WTC11 (cell line): ENCODE data around the gene XPNPEP3. TPM values are rescaled to one million over a fixed set of nuclear protein-coding genes. Genes with fewer than 3 reads are reported as not detected.

Source experiments
- ATAC-seq: fragments of 200-7000 bp; cut with Tn5 transposase; 2 replicates; pipeline ENCODE4 v1.10.0; 2021; ENCODE audit warnings: mild to moderate bottlenecking, moderate library complexity
- Bru-seq: library from RNA; stranded (reverse); fragments of 400-500 nt; gene quantifications from one replicate; lab custom pipeline; 2021; lab: Mats Ljungman, UMichigan
- CTCF ChIA-PET: fragments of 300-600 bp; sonication (Branson Sonifier 250); formaldehyde crosslinking; loops from one replicate; lab custom pipeline; 2021; ENCODE audit warnings: antibody characterized with exemption; lab: Charles Lee
- POLR2A ChIA-PET: fragments of 350-600 bp; sonication (Branson Sonifier 250); formaldehyde crosslinking; loops from one replicate; lab custom pipeline; 2021; ENCODE audit warnings: antibody characterized with exemption; lab: Charles Lee
- DNase-seq: peaks from one replicate; pipeline ENCODE4 v3.0.0; 2021; ENCODE audit warnings: low spot score
- H3K27ac Mint-ChIP-seq: 2 replicates; pipeline ENCODE4 v1.8.0; 2021; ENCODE audit warnings: mixed read lengths
- H3K27me3 Mint-ChIP-seq: 2 replicates; pipeline ENCODE4 v1.8.0; 2021; ENCODE audit warnings: low read depth, mild to moderate bottlenecking, moderate library complexity, mixed read lengths
- H3K36me3 Mint-ChIP-seq: 2 replicates; pipeline ENCODE4 v1.8.0; 2021; ENCODE audit warnings: mixed read lengths
- H3K4me1 Mint-ChIP-seq: 2 replicates; pipeline ENCODE4 v1.8.0; 2022; ENCODE audit warnings: mixed read lengths
- H3K4me3 Mint-ChIP-seq: 2 replicates; pipeline ENCODE4 v1.8.0; 2021; ENCODE audit warnings: mild to moderate bottlenecking, moderate library complexity, mixed read lengths
- H3K9me3 Mint-ChIP-seq: 2 replicates; pipeline ENCODE4 v1.8.0; 2021; ENCODE audit warnings: mixed read lengths
- AFF4 ChIP-seq: sonication (generic); formaldehyde crosslinking; IDR thresholded peaks from 2 replicates; pipeline ENCODE4 v1.8.1; 2023; ENCODE audit warnings: mild to moderate bottlenecking, missing genetic modification reagents, borderline replicate concordance
- ARID4B ChIP-seq: sonication (generic); formaldehyde crosslinking; IDR thresholded peaks from 2 replicates; pipeline ENCODE4 v1.8.0; 2023; ENCODE audit warnings: missing genetic modification reagents, mild to moderate bottlenecking, borderline replicate concordance
- ATF1 ChIP-seq: sonication (generic); formaldehyde crosslinking; IDR thresholded peaks from 2 replicates; pipeline ENCODE4 v1.8.1; 2023; ENCODE audit warnings: mild to moderate bottlenecking, moderate library complexity, missing genetic modification reagents
- ATF2 ChIP-seq: sonication (generic); formaldehyde crosslinking; IDR thresholded peaks from 2 replicates; pipeline ENCODE4 v1.8.1; 2022; ENCODE audit warnings: low read depth, missing genetic modification reagents, borderline replicate concordance
- CREM ChIP-seq: sonication (generic); formaldehyde crosslinking; IDR thresholded peaks from 2 replicates; pipeline ENCODE4 v1.8.1; 2022; ENCODE audit warnings: mild to moderate bottlenecking, missing genetic modification reagents, moderate library complexity
- E2F5 ChIP-seq: sonication (generic); formaldehyde crosslinking; IDR thresholded peaks from 2 replicates; pipeline ENCODE4 v1.8.1; 2022; ENCODE audit warnings: mild to moderate bottlenecking, moderate library complexity, missing genetic modification reagents
- EMX1 ChIP-seq: fragments of 250-450 bp; sonication (Bioruptor Pico); IDR thresholded peaks from 2 replicates; pipeline ENCODE4 v1.8.0; 2021; ENCODE audit warnings: mild to moderate bottlenecking
- GABPB1 ChIP-seq: sonication (generic); formaldehyde crosslinking; IDR thresholded peaks from 2 replicates; pipeline ENCODE4 v1.8.1; 2023; ENCODE audit warnings: mild to moderate bottlenecking, missing genetic modification reagents
- GRHL2 ChIP-seq: fragments of 250-450 bp; sonication (Bioruptor Pico); IDR thresholded peaks from 2 replicates; pipeline ENCODE4 v1.8.0; 2022; ENCODE audit warnings: mild to moderate bottlenecking, moderate library complexity; ENCODE audit not compliant: insufficient replicate concordance, severe bottlenecking
- HMGXB4 ChIP-seq: sonication (generic); formaldehyde crosslinking; IDR thresholded peaks from 2 replicates; pipeline ENCODE4 v1.8.1; 2023; ENCODE audit warnings: mild to moderate bottlenecking, moderate library complexity, missing genetic modification reagents
- IRF1 ChIP-seq: sonication (generic); formaldehyde crosslinking; IDR thresholded peaks from 2 replicates; pipeline ENCODE4 v1.8.0; 2023; ENCODE audit warnings: missing genetic modification reagents
- MAX ChIP-seq: sonication (generic); formaldehyde crosslinking; IDR thresholded peaks from 2 replicates; pipeline ENCODE4 v1.8.0; 2022; ENCODE audit warnings: mild to moderate bottlenecking, missing genetic modification reagents
- MYBL2 ChIP-seq: sonication (generic); formaldehyde crosslinking; IDR thresholded peaks from 2 replicates; pipeline ENCODE4 v1.8.1; 2023; ENCODE audit warnings: mild to moderate bottlenecking, moderate library complexity, missing genetic modification reagents
- NR2C2 ChIP-seq: sonication (generic); formaldehyde crosslinking; IDR thresholded peaks from 2 replicates; pipeline ENCODE4 v1.8.0; 2022; ENCODE audit warnings: mild to moderate bottlenecking, missing genetic modification reagents
- TEAD4 ChIP-seq: sonication (generic); formaldehyde crosslinking; IDR thresholded peaks from 2 replicates; pipeline ENCODE4 v1.8.0; 2022; ENCODE audit warnings: mild to moderate bottlenecking, missing genetic modification reagents
- ZBTB43 ChIP-seq: sonication (generic); formaldehyde crosslinking; IDR thresholded peaks from 2 replicates; pipeline ENCODE4 v1.8.1; 2023; ENCODE audit warnings: mild to moderate bottlenecking, missing genetic modification reagents
- ZNF121 ChIP-seq: sonication (generic); formaldehyde crosslinking; IDR thresholded peaks from 2 replicates; pipeline ENCODE4 v1.8.0; 2023; ENCODE audit warnings: missing genetic modification reagents
- ZNF138 ChIP-seq: sonication (generic); formaldehyde crosslinking; conservative IDR thresholded peaks from 2 replicates; pipeline ENCODE4 v1.8.1; 2022; ENCODE audit warnings: mild to moderate bottlenecking, moderate library complexity, missing genetic modification reagents
- ZNF232 ChIP-seq: sonication (generic); formaldehyde crosslinking; IDR thresholded peaks from 2 replicates; pipeline ENCODE4 v1.8.0; 2022; ENCODE audit warnings: mild to moderate bottlenecking, missing genetic modification reagents
- long read RNA-seq, 3 experiments: library from RNA in 1 of 3; library from capped mRNA in 1 of 3; library from polyadenylated mRNA in 1 of 3; unstranded in 2 of 3; stranded (forward) in 1 of 3; transcript quantifications; one replicate each; pipeline ENCODE4 v2.0.0, GENCODE V29; 2021
- total RNA-seq: library from RNA; stranded (reverse); gene quantifications from 3 replicates; pipeline ENCODE4 v1.2.3, GENCODE V29; 2021

Gene XPNPEP3
- total RNA-seq (25.9 to 28.2 TPM (median 27.5 TPM) in 3 replicates), Bru-seq, nascent RNA (percentile 73 among the genes with signal in this experiment)
- long read RNA-seq, experiment 1, full-length matches to known transcripts: 14 of 41 reads
- long read RNA-seq, experiment 1, partial matches to known transcripts: 5 of 41 reads
- long read RNA-seq, experiment 1, other reads (novel, unspliced or antisense): 22 of 41 reads
- long read RNA-seq, experiment 2, full-length matches to known transcripts: 3 of 21 reads
- long read RNA-seq, experiment 2, partial matches to known transcripts: 4 of 21 reads
- long read RNA-seq, experiment 2, other reads (novel, unspliced or antisense): 14 of 21 reads
- long read RNA-seq, experiment 3, full-length matches to known transcripts: 13 of 43 reads
- long read RNA-seq, experiment 3, partial matches to known transcripts: 1 of 43 reads
- long read RNA-seq, experiment 3, other reads (novel, unspliced or antisense): 29 of 43 reads

GRCh38 chr22:40856513-40857308 lies at the start of gene XPNPEP3, which contains the start of gene ST13:
Gene XPNPEP3, plus strand, starts transcription at chr22:40857148. Its CDS starts 34 bp downstream, at chr22:40857182.
Gene ST13, minus strand, starts transcription at chr22:40856639. Its CDS starts 99 bp downstream, at chr22:40856540.
- CTCF ChIA-PET: interaction anchor here (0.6 to 2.0 kb wide), 7 partner anchors 42 to 546 kb away, joined by 3 to 6 read pairs (median 3); no protein-coding TSS in a partner anchor
- POLR2A ChIA-PET: interaction anchor here (0.6 to 1.6 kb wide), 10 partner anchors 38 to 339 kb away, joined by 3 to 4 read pairs (median 3); partner anchors contain the start of genes MRTFA, RBX1 and SLC25A17
- Mint-ChIP-seq H3K27me3 (no peaks in the 10 kb centered on the region), H3K27ac (peak within 1 kb of the TSS; percentile 100), H3K4me1 (peaks cover 33% of the 10 kb centered on the region), H3K36me3 (peaks cover 6% of the 10 kb centered on the region), H3K9me3 (no peaks in the 10 kb centered on the region), H3K4me3 (peak within 1 kb of the TSS; percentile 99)
- DNase-seq (peak; percentile 97), ATAC-seq (peak; percentile 97)
- TF ChIP-seq ATF1 (no peak; the same call in 1 of the 2 replicates), HMGXB4 (CRISPR knock-in tag) (peak; percentile 18), ZBTB43 (CRISPR knock-in tag) (no peak; the same call in 1 of the 2 replicates), GRHL2 (CRISPR knock-in tag) (no peak), AFF4 (CRISPR knock-in tag) (0 out of 2 replicates have a peak, but pooled peaks have one; percentile 44), ARID4B (peak; percentile 78), ZNF121 (CRISPR knock-in tag) (no peak), E2F5 (CRISPR knock-in tag) (no peak), GABPB1 (CRISPR knock-in tag) (peak; percentile 82), MAX (CRISPR knock-in tag) (peak; percentile 73), ATF2 (CRISPR knock-in tag) (no peak), EMX1 (no peak), ZNF232 (CRISPR knock-in tag) (0 out of 2 replicates have a peak, but pooled peaks have one; percentile 58), MYBL2 (CRISPR knock-in tag) (0 out of 2 replicates have a peak, but pooled peaks have one; percentile 4), ZNF138 (CRISPR knock-in tag) (no peak), CREM (CRISPR knock-in tag) (peak; percentile 97), IRF1 (CRISPR knock-in tag) (0 out of 2 replicates have a peak, but pooled peaks have one; percentile 17), NR2C2 (no peak), TEAD4 (CRISPR knock-in tag) (no peak)
